Psoas muscle (tissue), 8 donors: ENCODE measurements around the gene XRCC1. TPM values are rescaled to one million over a fixed set of nuclear protein-coding genes. Genes with fewer than 3 reads are reported as not detected.
"Not testable (repeated sequence)": the region's sequence is repeated elsewhere in the genome, so short reads cannot be mapped to it uniquely, and the experiment has no call there.

ENCODE experiments used
- ATAC-seq, 4 donors: fragments of 200-7000 bp; cut with Tn5 transposase; one replicate each; pipeline ENCODE4 v1.9.1; 2020; ENCODE audit warnings: moderate library complexity in 3 of 4, mild to moderate bottlenecking in 2 of 4
- DNase-seq, 2 donors: peaks; one replicate each; pipeline ENCODE4 v3.0.0-alpha.2; 2020
- H3K27ac ChIP-seq: fragments of 200-600 bp; one replicate; pipeline ENCODE4 v1.8.0; 2022
- H3K27me3 ChIP-seq, 3 donors: fragments of 200-600 bp in 1 of 3; one replicate each; pipeline versions ENCODE4 v1.6.1 to v1.8.0; 2013 to 2022; ENCODE audit warnings: low read length in 2 of 3, mild to moderate bottlenecking in 2 of 3, moderate library complexity in 1 of 3; ENCODE audit not compliant: insufficient read depth in 3 of 3
- H3K36me3 ChIP-seq, 2 donors: fragments of 200-600 bp in 1 of 2; one replicate each; pipeline versions ENCODE4 v1.6.1 to v1.8.0; 2013 to 2022; ENCODE audit warnings: low read depth in 1 of 2, mild to moderate bottlenecking in 1 of 2, moderate library complexity in 1 of 2; ENCODE audit not compliant: insufficient read depth in 1 of 2
- H3K4me1 ChIP-seq: fragments of 200-600 bp; one replicate; pipeline ENCODE4 v1.8.0; 2022
- H3K4me3 ChIP-seq: fragments of 200-600 bp; one replicate; pipeline ENCODE4 v1.8.0; 2022; ENCODE audit warnings: mild to moderate bottlenecking
- H3K9me3 ChIP-seq: fragments of 200-600 bp; one replicate; pipeline ENCODE4 v1.8.0; 2022
- WGBS, 3 donors: extraction: QIAGEN DNeasy Blood & Tissue Kit; methylation state at CpG; one replicate each; pipeline versions ENCODE4 v1.1.6 to v1.1.7; 2013; 5-methylcytosine and 5-hydroxymethylcytosine counted together
- intact Hi-C, 2 donors: fragments of 100-400 bp; cut with DNase I; formaldehyde crosslinking; loops; one replicate each; pipeline versions ENCODE4 v1.11.0 to v1.14.2; 2022
- polyA plus RNA-seq, 3 donors: library from polyadenylated mRNA; stranded (reverse); fragments of 200-250 nt; gene quantifications; one replicate each; pipeline ENCODE4 v1.2.3, GENCODE V29; 2013
- total RNA-seq, 4 donors: library from RNA; stranded (reverse); fragmentation: NEBNext Ultra II Directional in 2 of 4; extraction: Animal tissue kit (Norgen Biotek cat#: 25700) in 2 of 4; gene quantifications; one replicate each; pipeline versions ENCODE4 v1.2.1 to v1.2.4, GENCODE V29; 2021 to 2023
- TF ChIP-seq, protein P1 (sequence below): fragments of 200-600 bp; IDR thresholded peaks from one replicate; pipeline ENCODE4 v1.8.0; 2022; ENCODE audit warnings: antibody characterized with exemption
- donor health status: healthy with polysubstance abuse.
- donor health status: DM: no; HTN: no; CAD: no; lungs with moderate emphysema.
- donor health status: Bipolar disorder and iron deficiency.
- donor health status: healthy.
- donor health status: DM: yes; HTN: yes; CAD: no.
- donor health status: DM: no; HTN: no; CAD: no.
- donor health status: DM: no; HTN: no; CAD: no.
- donor health status: DM: yes; HTN: yes; CAD: no.

Gene XRCC1
- total and polyA plus RNA-seq, 7 donors, result 12.7 to 22.1 (median 14.1) TPM

DNA sequence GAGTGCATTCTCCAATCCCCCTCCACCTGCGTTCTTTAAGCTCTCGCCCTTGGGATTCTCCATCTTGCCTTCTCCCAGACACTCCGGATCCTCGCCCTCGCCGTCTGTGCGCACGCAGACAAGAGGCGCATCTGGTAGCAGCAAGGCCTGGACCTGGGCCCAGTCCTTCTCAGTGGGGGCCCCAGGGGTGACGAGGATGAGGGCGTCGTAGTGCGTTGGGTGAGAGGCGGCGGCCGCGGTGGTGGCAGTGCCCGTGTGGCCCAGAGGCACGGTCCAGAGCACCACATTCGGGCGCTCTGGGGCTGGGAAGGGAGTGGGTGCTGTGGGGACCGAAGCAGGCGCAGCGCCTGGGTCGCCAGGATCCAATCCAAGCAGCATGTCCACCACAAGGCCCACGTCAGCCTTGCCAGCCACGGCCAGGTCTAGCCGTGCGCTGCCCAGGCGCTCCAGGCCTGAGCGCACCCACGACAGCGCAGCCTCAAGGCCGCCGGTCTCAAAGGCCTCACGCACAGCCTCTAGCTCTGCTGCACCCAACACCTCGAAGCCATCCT lies 17.5 kb upstream of the XRCC1 start:
- no peak overlapping the region for H3K27ac ChIP-seq
- WGBS, 3 donors, result 94% methylated on average over 37 of the region's 37 CpGs
- H3K27me3 ChIP-seq, result no peaks in the 10 kb centered on the region
- no peak for DNase-seq
- H3K9me3 ChIP-seq, result no peaks in the 10 kb centered on the region
- no peak for ATAC-seq
- no peak overlapping the region for H3K4me3 ChIP-seq
- TF ChIP-seq, protein P1, sequence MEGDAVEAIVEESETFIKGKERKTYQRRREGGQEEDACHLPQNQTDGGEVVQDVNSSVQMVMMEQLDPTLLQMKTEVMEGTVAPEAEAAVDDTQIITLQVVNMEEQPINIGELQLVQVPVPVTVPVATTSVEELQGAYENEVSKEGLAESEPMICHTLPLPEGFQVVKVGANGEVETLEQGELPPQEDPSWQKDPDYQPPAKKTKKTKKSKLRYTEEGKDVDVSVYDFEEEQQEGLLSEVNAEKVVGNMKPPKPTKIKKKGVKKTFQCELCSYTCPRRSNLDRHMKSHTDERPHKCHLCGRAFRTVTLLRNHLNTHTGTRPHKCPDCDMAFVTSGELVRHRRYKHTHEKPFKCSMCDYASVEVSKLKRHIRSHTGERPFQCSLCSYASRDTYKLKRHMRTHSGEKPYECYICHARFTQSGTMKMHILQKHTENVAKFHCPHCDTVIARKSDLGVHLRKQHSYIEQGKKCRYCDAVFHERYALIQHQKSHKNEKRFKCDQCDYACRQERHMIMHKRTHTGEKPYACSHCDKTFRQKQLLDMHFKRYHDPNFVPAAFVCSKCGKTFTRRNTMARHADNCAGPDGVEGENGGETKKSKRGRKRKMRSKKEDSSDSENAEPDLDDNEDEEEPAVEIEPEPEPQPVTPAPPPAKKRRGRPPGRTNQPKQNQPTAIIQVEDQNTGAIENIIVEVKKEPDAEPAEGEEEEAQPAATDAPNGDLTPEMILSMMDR, result no peak
- peaks cover 26% of the 10 kb centered on the region for H3K4me1 ChIP-seq
- H3K36me3 ChIP-seq, result peaks cover 7 to 57% of the 10 kb centered on the region in 2 donors
- intact Hi-C loops, result loop anchor here (2.0 to 10.0 kb wide), 2 partner anchors 14 to 58 kb away; partner anchors contain the start of gene ZNF575 (in 1 of the 2)

DNA sequence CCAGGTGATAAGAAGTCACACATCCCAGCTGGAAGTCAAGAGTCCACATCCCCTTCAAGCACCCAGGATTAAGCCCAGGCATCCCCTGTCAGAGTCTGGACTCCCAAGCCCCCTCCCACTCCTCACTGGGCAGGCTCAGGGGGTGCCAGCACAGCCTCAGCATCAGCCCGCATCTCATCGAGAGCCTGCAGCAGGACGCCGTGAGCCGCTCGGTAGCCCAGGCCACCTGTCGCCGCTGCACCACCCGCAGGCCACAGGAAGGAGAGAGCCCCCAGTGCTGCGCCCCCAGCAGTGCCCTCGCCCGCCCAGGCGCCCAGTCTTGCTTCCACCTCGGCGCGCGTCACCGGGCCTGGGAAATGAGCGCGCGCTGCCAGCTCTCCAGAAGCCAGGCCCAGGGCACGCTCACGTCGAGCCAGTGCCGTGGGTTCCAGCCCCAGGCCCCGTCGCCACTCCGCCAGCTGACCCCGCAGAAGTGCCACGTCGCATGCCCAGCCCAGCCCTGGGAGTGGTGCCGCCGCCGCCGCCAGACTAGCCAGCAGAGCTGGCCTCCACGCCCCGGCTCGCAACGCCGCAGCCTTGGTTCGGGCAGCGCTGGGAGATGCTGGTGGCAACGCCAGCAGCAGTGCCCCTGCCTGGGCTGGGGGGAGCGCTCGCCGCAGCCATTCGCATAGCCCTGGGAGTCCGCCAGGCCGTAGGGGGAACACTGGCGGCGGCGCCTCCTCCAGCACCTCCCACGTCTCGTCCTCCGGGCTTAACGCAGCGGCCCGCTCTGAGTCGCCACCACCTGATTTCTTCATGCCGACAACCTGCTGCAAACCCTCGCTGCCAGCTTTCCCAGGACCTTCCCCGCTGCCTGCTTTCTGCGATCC lies 16.8 kb upstream of the XRCC1 start:
- no peak for ATAC-seq
- TF ChIP-seq, protein P1, result no peak
- WGBS, 3 donors, result 93 to 94% (median 94%) methylated on average over 61 to 63 of the region's 63 CpGs
- DNase-seq, result no peak
- no peak overlapping the region for H3K27ac ChIP-seq
- peaks cover 20% of the 10 kb centered on the region for H3K4me1 ChIP-seq
- intact Hi-C loops, result loop anchor here (2.0 to 10.0 kb wide), 2 partner anchors 13 to 57 kb away; partner anchors contain the start of gene ZNF575 (in 1 of the 2)
- no peak overlapping the region for H3K4me3 ChIP-seq
- peaks cover 7 to 57% of the 10 kb centered on the region in 2 donors for H3K36me3 ChIP-seq
- no peaks in the 10 kb centered on the region for H3K27me3 ChIP-seq
- no peaks in the 10 kb centered on the region for H3K9me3 ChIP-seq

DNA sequence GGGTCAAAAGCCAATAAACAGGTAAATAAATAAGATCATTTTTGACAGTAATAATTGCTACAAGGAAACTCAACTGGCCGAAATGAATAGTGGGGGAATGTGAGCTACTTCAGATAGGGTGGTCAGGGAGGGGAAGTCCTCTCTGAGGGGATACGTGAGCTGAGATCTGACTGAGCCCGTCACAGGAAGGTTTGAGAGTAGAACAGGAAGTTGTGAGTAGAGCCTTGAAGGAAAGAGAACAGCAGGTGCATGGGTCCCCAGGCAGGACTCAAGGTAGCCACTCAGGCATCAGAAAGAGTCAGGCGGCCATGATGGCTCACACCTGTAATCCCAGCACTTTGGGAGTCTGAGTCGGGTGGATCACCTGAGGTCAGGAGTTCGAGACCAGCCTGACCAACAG lies 14.4 kb upstream of the XRCC1 start:
- DNase-seq (no peak), ATAC-seq (no peak)
- H3K4me1 ChIP-seq, result peaks cover 11% of the 10 kb centered on the region
- no peak overlapping the region for H3K27ac ChIP-seq
- intact Hi-C loops, result loop anchor here in 1 of 2 donors (10.0 kb wide), 1 partner anchor 55 kb away; the partner anchor contains the start of gene ZNF575
- peaks cover 7 to 57% of the 10 kb centered on the region in 2 donors for H3K36me3 ChIP-seq
- no peaks in the 10 kb centered on the region for H3K27me3 ChIP-seq
- H3K4me3 ChIP-seq, result no peak overlapping the region
- 78 to 91% (median 82%) methylated on average over 6 of the region's 6 CpGs for WGBS, 3 donors
- TF ChIP-seq, protein P1, result no peak
- H3K9me3 ChIP-seq, result no peaks in the 10 kb centered on the region

DNA sequence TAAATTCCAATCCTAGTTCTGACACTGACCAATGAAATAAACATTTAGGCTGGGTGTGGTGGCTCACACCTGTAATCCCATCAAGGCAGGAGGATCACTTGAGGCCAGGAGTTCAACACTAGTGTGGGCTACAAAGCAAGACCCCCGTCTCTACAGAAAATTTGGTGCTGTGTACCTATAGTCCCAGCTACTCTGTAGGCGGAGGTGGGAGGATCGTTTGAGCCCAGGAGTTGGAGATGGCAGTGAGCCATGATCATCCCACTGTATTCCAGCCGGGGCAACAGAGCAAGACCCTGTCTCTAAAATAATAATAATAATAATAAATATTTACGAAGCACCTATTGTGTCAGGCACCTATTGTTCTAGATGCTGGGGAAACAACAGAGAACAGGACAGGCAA lies 13.9 kb upstream of the XRCC1 start:
- Histone ChIP-seq H3K4me1 (peaks cover 7% of the 10 kb centered on the region), H3K36me3 (peaks cover 7 to 57% of the 10 kb centered on the region in 2 donors), H3K9me3 (no peaks in the 10 kb centered on the region), H3K27ac (no peak overlapping the region), H3K4me3 (no peak overlapping the region), H3K27me3 (no peaks in the 10 kb centered on the region)
- ATAC-seq (no peak), DNase-seq (no peak)
- intact Hi-C loops, result no loop called here
- 80 to 87% (median 82%) methylated on average over 5 of the region's 5 CpGs for WGBS, 3 donors
- TF ChIP-seq, protein P1, result no peak

DNA sequence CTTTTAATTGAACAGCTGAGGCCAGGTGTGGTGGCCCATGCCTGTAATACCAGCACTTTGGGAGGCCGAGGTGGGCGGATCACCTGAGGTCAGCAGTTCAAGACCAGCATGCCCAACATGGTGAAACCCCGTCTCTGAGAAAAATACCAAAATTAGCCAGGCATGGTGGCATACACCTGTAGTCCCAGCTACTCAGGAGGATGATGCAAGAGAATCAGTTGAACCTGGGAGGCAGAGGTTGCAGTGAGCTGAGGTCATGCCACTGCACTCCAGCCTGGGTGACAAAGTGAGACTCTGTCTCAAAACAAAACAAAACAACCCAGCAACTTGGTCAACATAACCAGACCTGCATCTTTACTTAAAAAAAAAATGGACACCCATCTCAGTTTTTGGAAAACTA lies 11.7 kb upstream of the XRCC1 start:
- DNase-seq, H3K4me3 ChIP-seq, H3K27ac ChIP-seq, intact Hi-C loops, H3K27me3 ChIP-seq, H3K4me1 ChIP-seq, H3K9me3 ChIP-seq, ATAC-seq: not testable (repeated sequence)
- peaks cover 7 to 34% of the 10 kb centered on the region in 2 donors for H3K36me3 ChIP-seq
- 92 to 94% (median 94%) methylated on average over 3 of the region's 3 CpGs for WGBS, 3 donors
